ENCODE results near the gene CNEP1R1. TPM values are rescaled to one million over a fixed set of nuclear protein-coding genes. Genes with fewer than 3 reads are reported as not detected.

The CNEP1R1 gene
- total RNA-seq, 1 donor from 2014 or later, result 20.6 TPM

GRCh38 chr16:49987381-49987780 is 37.6 kb upstream of the CNEP1R1 start:
- no peaks in the 10 kb centered on the region for H3K9me3 Mint-ChIP-seq
- no peaks in the 10 kb centered on the region for H3K27me3 Mint-ChIP-seq (ENCODE audit: low read depth)
- no peak for DNase-seq (ENCODE audit: low read depth, low spot score)
- no peak for TF ChIP-seq CTCF (conservative IDR thresholded peaks at IDR 0.05)
- H3K4me3 Mint-ChIP-seq, result no peak overlapping the region
- H3K4me1 Mint-ChIP-seq, result no peaks in the 10 kb centered on the region
- no peaks in the 10 kb centered on the region for H3K36me3 Mint-ChIP-seq (ENCODE audit: low read depth)
- no peak overlapping the region for H3K27ac Mint-ChIP-seq (ENCODE audit: unreplicated experiment)

DNA sequence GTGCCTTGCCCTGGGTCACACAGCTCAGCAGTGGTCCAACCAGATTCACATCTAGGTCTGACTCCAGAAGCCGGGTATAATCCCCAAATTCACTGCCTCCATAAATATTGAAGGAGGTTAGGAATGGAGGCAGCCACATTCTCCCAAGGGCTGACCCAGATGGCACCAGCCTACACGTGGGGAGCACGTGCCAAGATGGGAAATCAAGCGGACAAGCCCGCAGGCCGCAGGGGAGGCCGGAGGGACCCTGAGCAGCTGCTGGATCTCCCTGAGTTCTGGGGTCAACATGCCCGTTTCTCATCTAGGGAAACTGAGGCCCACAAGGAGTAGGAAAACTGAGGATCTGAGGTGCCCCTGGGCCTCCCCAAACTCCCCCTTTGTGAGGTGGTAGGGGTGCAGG is 32.2 kb upstream of the CNEP1R1 start:
- no peak overlapping the region for H3K27ac Mint-ChIP-seq (ENCODE audit: unreplicated experiment)
- no peaks in the 10 kb centered on the region for H3K4me1 Mint-ChIP-seq
- no peak for DNase-seq (ENCODE audit: low read depth, low spot score)
- no peak overlapping the region for H3K4me3 Mint-ChIP-seq
- peaks cover 21% of the 10 kb centered on the region for H3K27me3 Mint-ChIP-seq (ENCODE audit: low read depth)
- no peaks in the 10 kb centered on the region for H3K36me3 Mint-ChIP-seq (ENCODE audit: low read depth)
- no peaks in the 10 kb centered on the region for H3K9me3 Mint-ChIP-seq
- TF ChIP-seq CTCF (conservative IDR thresholded peaks at IDR 0.05), result no peak

DNA sequence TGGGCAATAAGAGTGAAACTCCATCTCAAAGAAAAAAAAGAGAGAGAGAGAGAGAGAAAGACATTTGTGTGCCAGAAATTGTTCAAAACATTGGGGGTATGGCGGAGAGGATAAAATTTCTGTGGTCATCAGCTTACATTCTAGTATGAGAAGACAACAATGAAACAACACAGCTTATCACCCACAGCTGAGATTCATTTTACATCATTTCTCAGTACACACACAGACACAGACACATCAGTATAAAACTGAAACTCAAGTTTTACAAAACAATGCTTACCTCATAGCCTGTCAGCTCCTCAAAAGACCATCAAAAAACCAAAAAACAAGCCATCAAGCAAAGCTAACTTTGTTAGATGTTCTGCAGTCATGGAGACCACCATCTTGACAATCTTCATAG is 31.4 kb upstream of the CNEP1R1 start:
- no peak overlapping the region for H3K4me3 Mint-ChIP-seq

DNA sequence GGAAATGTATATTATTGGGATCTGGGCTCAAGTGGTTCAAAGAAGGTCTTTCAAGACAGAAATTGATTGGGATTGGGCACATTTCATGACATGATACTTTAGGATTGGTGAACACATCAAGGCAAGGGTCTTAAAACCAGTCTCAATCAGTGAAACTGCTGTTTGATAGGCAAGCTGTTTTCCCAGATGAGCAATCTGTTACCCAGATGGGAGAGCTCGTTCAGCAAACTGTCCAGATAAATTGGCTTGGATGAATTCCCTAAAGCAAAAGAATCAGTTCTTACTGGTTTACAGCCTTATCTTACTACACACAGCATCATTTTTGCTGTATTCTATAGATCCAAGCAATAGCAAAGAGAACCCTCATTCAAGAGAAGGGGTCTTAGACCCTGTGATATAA is 31.0 kb upstream of the CNEP1R1 start:
- H3K4me3 Mint-ChIP-seq, result no peak overlapping the region
- no peak for DNase-seq (ENCODE audit: low read depth, low spot score)
- H3K27me3 Mint-ChIP-seq (ENCODE audit: low read depth), result peaks cover 21% of the 10 kb centered on the region
- H3K27ac Mint-ChIP-seq (ENCODE audit: unreplicated experiment), result no peak overlapping the region
- no peaks in the 10 kb centered on the region for H3K36me3 Mint-ChIP-seq (ENCODE audit: low read depth)
- TF ChIP-seq CTCF (conservative IDR thresholded peaks at IDR 0.05), result no peak
- H3K4me1 Mint-ChIP-seq, result no peaks in the 10 kb centered on the region
- H3K9me3 Mint-ChIP-seq, result no peaks in the 10 kb centered on the region

More for the DNA sequence above, 31.4 kb upstream of the CNEP1R1 start:
- Mint-ChIP-seq H3K36me3 (ENCODE audit: low read depth) (no peaks in the 10 kb centered on the region), H3K27ac (ENCODE audit: unreplicated experiment) (no peak overlapping the region), H3K9me3 (no peaks in the 10 kb centered on the region), H3K4me1 (no peaks in the 10 kb centered on the region), H3K27me3 (ENCODE audit: low read depth) (peaks cover 21% of the 10 kb centered on the region)
- DNase-seq (ENCODE audit: low read depth, low spot score), result no peak
- no peak for TF ChIP-seq CTCF (conservative IDR thresholded peaks at IDR 0.05)

GRCh38 chr16:49995720-49996119 is 29.3 kb upstream of the CNEP1R1 start:
- H3K27me3 Mint-ChIP-seq (ENCODE audit: low read depth), result peaks cover 24% of the 10 kb centered on the region
- no peak overlapping the region for H3K4me3 Mint-ChIP-seq
- H3K4me1 Mint-ChIP-seq, result no peaks in the 10 kb centered on the region
- H3K27ac Mint-ChIP-seq (ENCODE audit: unreplicated experiment), result no peak overlapping the region
- no peak for DNase-seq (ENCODE audit: low read depth, low spot score)
- no peaks in the 10 kb centered on the region for H3K9me3 Mint-ChIP-seq
- H3K36me3 Mint-ChIP-seq (ENCODE audit: low read depth), result no peaks in the 10 kb centered on the region
- TF ChIP-seq CTCF (conservative IDR thresholded peaks at IDR 0.05), result no peak

Measured in neural crest cell (in vitro differentiated cells).